Endothelial cell of umbilical vein (primary cell): ENCODE results near the gene TMEM169. TPM values are rescaled to one million over a fixed set of nuclear protein-coding genes. Genes with fewer than 3 reads are reported as not detected.

Experiments used
- BruUV-seq: library from RNA; stranded (reverse); fragments of 400-500 nt; replicated peaks from 2 replicates; lab custom pipeline; 2021; lab: Mats Ljungman, UMichigan
- CTCF ChIA-PET: fragments of 300-600, 350-600 bp; sonication (Branson Sonifier 250); formaldehyde crosslinking; loops from one replicate; lab custom pipeline; 2021; ENCODE audit warnings: antibody characterized with exemption, inconsistent platforms; lab: Charles Lee
- POLR2A ChIA-PET: fragments of 300-600, 350-600 bp; sonication (Branson Sonifier 250); formaldehyde crosslinking; loops from one replicate; lab custom pipeline; 2021; ENCODE audit warnings: antibody characterized with exemption, inconsistent platforms; lab: Charles Lee
- DNase-seq: peaks from one replicate; pipeline ENCODE4 v3.0.0-alpha.2; 2011; ENCODE audit warnings: low read depth, low spot score
- FAIRE-seq: peaks from 2 replicates; lab custom pipeline; 2011; peaks lifted over from hg19 to GRCh38; lab: Jason Lieb, UNC
- H2AFZ ChIP-seq: 2 replicates; pipeline ENCODE4 v1.6.0; 2012; ENCODE audit warnings: low read depth, low read length, control low read depth, inconsistent platforms
- H3K27ac ChIP-seq: 2 replicates; pipeline ENCODE4 v1.5.1; 2011; ENCODE audit warnings: low read depth, mild to moderate bottlenecking, control low read depth, low read length, moderate library complexity; ENCODE audit not compliant: insufficient read depth
- H3K27me3 ChIP-seq, 2 experiments: 2 replicates each; pipeline versions ENCODE4 v1.6.0 to v1.6.1; 2011; ENCODE audit warnings: low read length in 2 of 2, mixed read lengths in 1 of 2; ENCODE audit not compliant: control insufficient read depth in 2 of 2, insufficient read depth in 2 of 2
- H3K36me3 ChIP-seq, 2 experiments: 2 replicates in 1 of 2; 3 replicates in 1 of 2; pipeline ENCODE4 v1.5.1; 2011; ENCODE audit warnings: low read length in 2 of 2, mild to moderate bottlenecking in 1 of 2, moderate library complexity in 1 of 2; ENCODE audit not compliant: control insufficient read depth in 2 of 2, insufficient read depth in 2 of 2; ENCODE audit errors: extremely low read depth in 1 of 2
- H3K4me1 ChIP-seq: 3 replicates; pipeline ENCODE4 v1.5.1; 2011; ENCODE audit warnings: mild to moderate bottlenecking, low read length; ENCODE audit not compliant: control insufficient read depth, insufficient read depth; ENCODE audit errors: extremely low read depth
- H3K4me2 ChIP-seq: 2 replicates; pipeline ENCODE4 v1.6.1; 2011; ENCODE audit warnings: low read length, control low read depth, mixed read lengths; ENCODE audit not compliant: insufficient read depth
- H3K4me3 ChIP-seq, 3 experiments: fragments of 200-600 bp in 1 of 3; sonication (generic), shearing (Covaris generic) in 1 of 3; replicated peaks in 1 of 3; 2 replicates each; pipeline ENCODE4 v1.5.1; 2011 to 2016; ENCODE audit warnings: control low read depth in 3 of 3, low read length in 3 of 3, mild to moderate bottlenecking in 2 of 3, inconsistent platforms in 1 of 3, low read depth in 1 of 3, moderate library complexity in 1 of 3; ENCODE audit not compliant: insufficient read depth in 1 of 3
- H3K79me2 ChIP-seq: 2 replicates; pipeline ENCODE4 v1.6.0; 2012; ENCODE audit warnings: low read length, inconsistent platforms; ENCODE audit not compliant: control insufficient read depth, insufficient read depth
- H3K9ac ChIP-seq: replicated peaks from 2 replicates; pipeline ENCODE3; 2011; ENCODE audit warnings: low read length, control low read depth; ENCODE audit not compliant: insufficient read depth; ENCODE audit errors: extremely low read depth
- H3K9me1 ChIP-seq: replicated peaks from 3 replicates; pipeline ENCODE4 v1.6.0; 2011; ENCODE audit warnings: mild to moderate bottlenecking, low read length; ENCODE audit not compliant: control insufficient read depth, insufficient read depth; ENCODE audit errors: extremely low read depth
- H3K9me3 ChIP-seq: replicated peaks from 2 replicates; pipeline ENCODE4 v1.5.1; 2012; ENCODE audit warnings: low read length, inconsistent platforms; ENCODE audit not compliant: control insufficient read depth, insufficient read depth
- H4K20me1 ChIP-seq: replicated peaks from 2 replicates; pipeline ENCODE3; 2011; ENCODE audit warnings: mild to moderate bottlenecking, low read length; ENCODE audit not compliant: control insufficient read depth, insufficient read depth; ENCODE audit errors: extremely low read depth
- EZH2 ChIP-seq: IDR thresholded peaks from 2 replicates; pipeline ENCODE4 v1.6.1; 2012; ENCODE audit warnings: borderline replicate concordance, low read depth, mild to moderate bottlenecking, moderate library complexity, low read length, inconsistent platforms; ENCODE audit not compliant: severe bottlenecking
- FOS ChIP-seq: IDR thresholded peaks from 2 replicates; pipeline ENCODE4 v1.6.1; 2011; ENCODE audit warnings: mild to moderate bottlenecking, low read length, moderate library complexity, borderline replicate concordance; ENCODE audit not compliant: insufficient read depth
- GATA2 ChIP-seq: IDR thresholded peaks from 2 replicates; pipeline ENCODE4 v1.7.0; 2011; ENCODE audit warnings: low read depth, mild to moderate bottlenecking, moderate library complexity, mixed read lengths, low read length; ENCODE audit not compliant: insufficient read length, insufficient read depth
- POLR2A ChIP-seq: IDR thresholded peaks from 2 replicates; pipeline ENCODE4 v1.6.1; 2012; ENCODE audit warnings: low read depth, mild to moderate bottlenecking, control low read depth, low read length
- POLR2AphosphoS5 ChIP-seq: IDR thresholded peaks from 2 replicates; pipeline ENCODE4 v1.6.1; 2012; ENCODE audit warnings: low read depth, mild to moderate bottlenecking, control low read depth, low read length, moderate library complexity; ENCODE audit not compliant: insufficient read depth
- dilution Hi-C: fragments of 300-500 bp; cut with MboI; formaldehyde crosslinking; loops from one replicate; pipeline ENCODE4 v1.15.0; 2019; ENCODE audit warnings: low sequenced_read_pairs; ENCODE audit not compliant: extremely low pct_ligation_motif_present
- intact Hi-C: fragments of 100-400 bp; cut with micrococcal nuclease; formaldehyde crosslinking; loops from one replicate; pipeline ENCODE4 v1.10.0; 2022
- polyA plus RNA-seq, 4 experiments: library from polyadenylated mRNA; depleted of rRNA in 3 of 4; stranded (reverse) in 3 of 4; unstranded in 1 of 4; fragments of >200 nt; gene quantifications; 2 replicates each; pipeline versions ENCODE4 v1.2.1 to v1.2.3, GENCODE V29; 2011 to 2012; ENCODE audit warnings: missing spikeins in 1 of 4
- total RNA-seq: library from RNA; stranded (reverse); gene quantifications from 2 replicates; pipeline ENCODE4 v1.2.3, GENCODE V29; 2021
- TF ChIP-seq, protein P1 (sequence below): IDR thresholded peaks from 2 replicates; pipeline ENCODE4 v1.6.1; 2011; ENCODE audit not compliant: insufficient read depth, insufficient read length
- TF ChIP-seq, protein P2 (sequence below), 2 donors: IDR thresholded peaks; 1 replicate in 1 of 2; 2 replicates in 1 of 2; pipeline ENCODE4 v1.5.1; 2011; ENCODE audit warnings: low read length in 2 of 2, mild to moderate bottlenecking in 2 of 2, moderate library complexity in 2 of 2, control low read depth in 1 of 2, inconsistent platforms in 1 of 2, low read depth in 1 of 2; ENCODE audit not compliant: insufficient read depth in 1 of 2; ENCODE audit errors: extremely low read depth in 1 of 2

TMEM169 gene
- total and polyA plus RNA-seq, 2 donors (not counting 3 experiments of a cell fraction or from before 2014, with no cell fraction given) = 0.20 TPM; not detected in 1

DNA sequence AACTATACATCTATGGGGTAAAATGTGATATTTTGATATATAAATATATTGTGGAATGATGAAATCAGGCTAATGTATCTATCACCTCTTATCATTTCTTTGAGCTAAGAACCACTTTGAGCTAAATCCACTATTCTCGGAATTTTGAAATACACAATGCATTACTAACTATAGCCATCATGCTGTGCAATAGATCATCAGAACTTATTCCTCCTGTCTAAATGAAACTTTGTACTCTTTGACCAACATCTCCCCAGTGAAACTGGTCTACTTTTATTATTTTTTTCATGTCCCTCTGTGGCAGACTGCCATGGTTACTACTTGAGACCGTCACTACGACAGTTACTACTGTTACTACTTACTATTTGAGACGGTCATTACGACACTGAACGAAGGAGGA lies 11.5 kb upstream of the TMEM169 start:
- POLR2A ChIA-PET = no interaction called here
- H3K27ac ChIP-seq = no peak overlapping the region
- no peak overlapping the region for H2AFZ ChIP-seq
- intact Hi-C loops = no loop called here
- H3K79me2 ChIP-seq = no peaks in the 10 kb centered on the region
- H3K27me3 ChIP-seq = no peaks in the 10 kb centered on the region
- H3K36me3 ChIP-seq = no peaks in the 10 kb centered on the region
- no TSS peak for BruUV-seq
- no peak overlapping the region for H3K4me2 ChIP-seq
- H3K9ac ChIP-seq = no peak overlapping the region
- H3K9me3 ChIP-seq = no peaks in the 10 kb centered on the region
- dilution Hi-C loops = no loop called here
- H3K4me3 ChIP-seq = no peak overlapping the region
- no peak for FAIRE-seq
- H3K4me1 ChIP-seq = no peaks in the 10 kb centered on the region
- CTCF ChIA-PET = interaction anchor here (1.0 kb wide), 1 partner anchor 14 kb away, joined by 3 read pairs; no protein-coding TSS in a partner anchor
- no peaks in the 10 kb centered on the region for H4K20me1 ChIP-seq
- TF ChIP-seq GATA2 = no peak
- no peak for DNase-seq
- H3K9me1 ChIP-seq = no peaks in the 10 kb centered on the region

DNA sequence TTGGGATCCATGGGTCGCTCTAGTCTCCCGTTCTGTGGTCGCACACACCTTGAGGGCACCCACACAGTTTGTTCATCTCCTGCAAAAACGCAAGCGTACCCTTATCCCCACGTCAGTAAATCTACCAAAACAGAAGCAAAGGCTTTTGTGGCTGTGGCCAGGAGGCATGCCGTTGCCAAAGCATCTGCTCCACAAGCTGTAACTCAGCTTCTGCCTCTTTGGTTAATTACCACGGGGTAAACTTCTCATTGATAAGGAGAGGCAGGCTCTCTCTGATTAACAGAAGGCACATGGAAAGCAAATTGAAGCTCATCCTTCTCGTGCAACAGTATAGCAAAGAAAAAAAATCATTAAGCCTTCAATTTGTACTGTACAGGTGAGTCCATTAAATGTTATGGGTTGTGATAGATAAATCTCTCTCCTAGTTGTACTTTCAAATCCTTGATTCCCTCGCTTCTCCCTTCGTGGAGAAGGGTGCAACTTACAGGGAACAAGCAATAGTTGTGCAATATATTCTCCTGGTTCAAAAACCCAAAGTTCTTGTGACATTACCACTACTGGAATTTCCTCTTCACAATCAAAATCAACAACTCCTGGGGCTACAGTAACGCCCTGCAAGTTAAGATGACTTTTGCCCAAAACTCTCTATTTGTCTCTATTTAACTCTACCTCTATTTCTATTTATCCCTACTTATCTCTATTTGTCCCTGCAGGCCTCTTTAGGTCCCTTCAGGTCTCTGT lies 10.4 kb upstream of the TMEM169 start:
- dilution Hi-C loops (no loop called here), intact Hi-C loops (no loop called here)
- Histone ChIP-seq H4K20me1 (no peaks in the 10 kb centered on the region), H2AFZ (no peak overlapping the region), H3K4me2 (no peak overlapping the region), H3K4me3 (no peak overlapping the region), H3K36me3 (no peaks in the 10 kb centered on the region), H3K9ac (no peak overlapping the region), H3K9me1 (no peaks in the 10 kb centered on the region), H3K27ac (no peak overlapping the region), H3K4me1 (no peaks in the 10 kb centered on the region), H3K9me3 (no peaks in the 10 kb centered on the region), H3K27me3 (no peaks in the 10 kb centered on the region), H3K79me2 (no peaks in the 10 kb centered on the region)
- DNase-seq = no peak
- CTCF ChIA-PET = interaction anchor here (1.0 kb wide), 1 partner anchor 13 kb away, joined by 3 read pairs; no protein-coding TSS in a partner anchor
- POLR2A ChIA-PET = no interaction called here
- no TSS peak for BruUV-seq
- no peak for FAIRE-seq
- TF ChIP-seq POLR2A (no peak), FOS (no peak), POLR2AphosphoS5 (no peak), EZH2 (no peak)
- TF ChIP-seq, protein P1, sequence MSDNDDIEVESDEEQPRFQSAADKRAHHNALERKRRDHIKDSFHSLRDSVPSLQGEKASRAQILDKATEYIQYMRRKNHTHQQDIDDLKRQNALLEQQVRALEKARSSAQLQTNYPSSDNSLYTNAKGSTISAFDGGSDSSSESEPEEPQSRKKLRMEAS = no peak
- TF ChIP-seq, protein P2, sequence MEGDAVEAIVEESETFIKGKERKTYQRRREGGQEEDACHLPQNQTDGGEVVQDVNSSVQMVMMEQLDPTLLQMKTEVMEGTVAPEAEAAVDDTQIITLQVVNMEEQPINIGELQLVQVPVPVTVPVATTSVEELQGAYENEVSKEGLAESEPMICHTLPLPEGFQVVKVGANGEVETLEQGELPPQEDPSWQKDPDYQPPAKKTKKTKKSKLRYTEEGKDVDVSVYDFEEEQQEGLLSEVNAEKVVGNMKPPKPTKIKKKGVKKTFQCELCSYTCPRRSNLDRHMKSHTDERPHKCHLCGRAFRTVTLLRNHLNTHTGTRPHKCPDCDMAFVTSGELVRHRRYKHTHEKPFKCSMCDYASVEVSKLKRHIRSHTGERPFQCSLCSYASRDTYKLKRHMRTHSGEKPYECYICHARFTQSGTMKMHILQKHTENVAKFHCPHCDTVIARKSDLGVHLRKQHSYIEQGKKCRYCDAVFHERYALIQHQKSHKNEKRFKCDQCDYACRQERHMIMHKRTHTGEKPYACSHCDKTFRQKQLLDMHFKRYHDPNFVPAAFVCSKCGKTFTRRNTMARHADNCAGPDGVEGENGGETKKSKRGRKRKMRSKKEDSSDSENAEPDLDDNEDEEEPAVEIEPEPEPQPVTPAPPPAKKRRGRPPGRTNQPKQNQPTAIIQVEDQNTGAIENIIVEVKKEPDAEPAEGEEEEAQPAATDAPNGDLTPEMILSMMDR (IDR thresholded peaks at IDR 0.05; ENCODE audit: extremely low read depth in 1 of 2, insufficient read depth in 1 of 2, low read depth in 1 of 2, low read length in 2 of 2) = no peak
